ENCODE measurements around the gene DEF6. TPM values are rescaled to one million over a fixed set of nuclear protein-coding genes. Genes with fewer than 3 reads are reported as not detected.
"Not testable (repeated sequence)": the region's sequence is repeated elsewhere in the genome, so short reads cannot be mapped to it uniquely, and the experiment has no call there.

DEF6 gene
- total RNA-seq, 1 donor from 2014 or later: 5.9 TPM

DNA sequence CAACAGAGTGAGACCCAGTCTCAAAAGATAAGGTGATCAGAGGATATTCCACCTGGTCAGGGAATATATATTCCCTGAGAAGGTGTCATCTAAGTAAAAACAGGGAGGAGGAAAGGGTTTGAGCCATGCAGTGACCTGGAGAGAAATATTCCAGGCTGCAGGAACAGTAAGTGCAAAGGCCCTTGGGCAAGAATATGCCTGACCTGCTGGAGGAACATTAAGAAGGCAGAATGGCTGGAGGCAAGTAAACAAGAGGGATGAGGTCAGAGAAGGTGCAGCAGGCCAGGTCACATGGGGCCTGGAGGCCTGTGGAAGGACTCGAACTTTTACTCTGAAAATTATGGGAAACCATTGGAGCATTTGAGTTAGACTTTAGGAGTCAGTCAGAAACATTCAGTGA, 6.7 kb downstream of the DEF6 start:
- Mint-ChIP-seq H3K36me3 (ENCODE audit: insufficient read depth) (no peaks in the 10 kb centered on the region), H3K4me1 (ENCODE audit: low read depth) (peaks cover 4% of the 10 kb centered on the region), H3K9me3 (ENCODE audit: low read depth) (no peaks in the 10 kb centered on the region), H3K27me3 (peaks cover 4% of the 10 kb centered on the region), H3K4me3 (ENCODE audit: low read depth) (no peak overlapping the region), H3K27ac (no peak overlapping the region)
- TF ChIP-seq, protein P1, sequence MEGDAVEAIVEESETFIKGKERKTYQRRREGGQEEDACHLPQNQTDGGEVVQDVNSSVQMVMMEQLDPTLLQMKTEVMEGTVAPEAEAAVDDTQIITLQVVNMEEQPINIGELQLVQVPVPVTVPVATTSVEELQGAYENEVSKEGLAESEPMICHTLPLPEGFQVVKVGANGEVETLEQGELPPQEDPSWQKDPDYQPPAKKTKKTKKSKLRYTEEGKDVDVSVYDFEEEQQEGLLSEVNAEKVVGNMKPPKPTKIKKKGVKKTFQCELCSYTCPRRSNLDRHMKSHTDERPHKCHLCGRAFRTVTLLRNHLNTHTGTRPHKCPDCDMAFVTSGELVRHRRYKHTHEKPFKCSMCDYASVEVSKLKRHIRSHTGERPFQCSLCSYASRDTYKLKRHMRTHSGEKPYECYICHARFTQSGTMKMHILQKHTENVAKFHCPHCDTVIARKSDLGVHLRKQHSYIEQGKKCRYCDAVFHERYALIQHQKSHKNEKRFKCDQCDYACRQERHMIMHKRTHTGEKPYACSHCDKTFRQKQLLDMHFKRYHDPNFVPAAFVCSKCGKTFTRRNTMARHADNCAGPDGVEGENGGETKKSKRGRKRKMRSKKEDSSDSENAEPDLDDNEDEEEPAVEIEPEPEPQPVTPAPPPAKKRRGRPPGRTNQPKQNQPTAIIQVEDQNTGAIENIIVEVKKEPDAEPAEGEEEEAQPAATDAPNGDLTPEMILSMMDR (IDR thresholded peaks at IDR 0.05; ENCODE audit: unreplicated experiment): no peak
- DNase-seq (ENCODE audit: low spot score, unreplicated experiment): no peak

- Mint-ChIP-seq H3K27me3 (no peaks in the 10 kb centered on the region), H3K36me3 (ENCODE audit: insufficient read depth) (no peaks in the 10 kb centered on the region), H3K27ac (no peak overlapping the region), H3K9me3 (ENCODE audit: low read depth) (no peaks in the 10 kb centered on the region), H3K4me3 (ENCODE audit: low read depth) (no peak overlapping the region), H3K4me1 (ENCODE audit: low read depth) (peaks cover 4% of the 10 kb centered on the region)
- DNase-seq (ENCODE audit: low spot score, unreplicated experiment): no peak
- TF ChIP-seq, protein P1 (IDR thresholded peaks at IDR 0.05; ENCODE audit: unreplicated experiment): no peak
These were observed 7.5 kb downstream of the DEF6 start for GRCh38 chr6:35305117-35305516.

DNA sequence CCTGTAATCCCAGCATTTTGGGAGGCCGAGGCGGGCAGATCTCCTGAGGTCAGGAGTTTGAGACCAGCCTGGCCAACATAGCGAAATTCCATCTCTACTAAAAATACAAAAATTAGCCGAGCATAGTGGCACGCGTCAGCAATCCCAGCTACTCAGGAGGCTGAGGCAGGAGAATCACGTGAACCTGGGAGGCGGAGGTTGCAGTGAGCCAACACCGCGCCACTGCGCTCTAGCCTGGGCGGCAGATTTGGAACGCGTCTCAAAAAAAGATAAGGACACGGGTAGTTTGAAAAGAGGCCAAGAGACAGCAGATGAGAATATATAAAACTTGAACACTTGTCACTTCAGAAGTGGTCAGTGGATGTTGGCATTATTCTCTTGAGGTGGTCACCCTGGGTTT, 9.5 kb downstream of the DEF6 start:
- H3K4me3 Mint-ChIP-seq (ENCODE audit: low read depth); H3K9me3 Mint-ChIP-seq (ENCODE audit: low read depth); DNase-seq (ENCODE audit: low spot score, unreplicated experiment); H3K4me1 Mint-ChIP-seq (ENCODE audit: low read depth); H3K27me3 Mint-ChIP-seq; H3K27ac Mint-ChIP-seq; H3K36me3 Mint-ChIP-seq (ENCODE audit: insufficient read depth): not testable (repeated sequence)

- not testable (repeated sequence) for H3K4me3 Mint-ChIP-seq (ENCODE audit: low read depth); H3K27me3 Mint-ChIP-seq; H3K27ac Mint-ChIP-seq; DNase-seq (ENCODE audit: low spot score, unreplicated experiment); H3K9me3 Mint-ChIP-seq (ENCODE audit: low read depth); H3K36me3 Mint-ChIP-seq (ENCODE audit: insufficient read depth); H3K4me1 Mint-ChIP-seq (ENCODE audit: low read depth)
These were observed 10.9 kb downstream of the DEF6 start for GRCh38 chr6:35308543-35308942.

- TF ChIP-seq, protein P1 (IDR thresholded peaks at IDR 0.05; ENCODE audit: unreplicated experiment): no peak
- Mint-ChIP-seq H3K27ac (no peak overlapping the region), H3K36me3 (ENCODE audit: insufficient read depth) (no peaks in the 10 kb centered on the region), H3K27me3 (peaks cover 11% of the 10 kb centered on the region), H3K9me3 (ENCODE audit: low read depth) (no peaks in the 10 kb centered on the region), H3K4me3 (ENCODE audit: low read depth) (no peak overlapping the region), H3K4me1 (ENCODE audit: low read depth) (no peaks in the 10 kb centered on the region)
- DNase-seq (ENCODE audit: low spot score, unreplicated experiment): no peak
These were observed 12.1 kb downstream of the DEF6 start for GRCh38 chr6:35309611-35310264.

- Mint-ChIP-seq H3K4me1 (ENCODE audit: low read depth) (no peaks in the 10 kb centered on the region), H3K36me3 (ENCODE audit: insufficient read depth) (no peaks in the 10 kb centered on the region), H3K27ac (no peak overlapping the region), H3K27me3 (peaks cover 14% of the 10 kb centered on the region), H3K4me3 (ENCODE audit: low read depth) (no peak overlapping the region), H3K9me3 (ENCODE audit: low read depth) (no peaks in the 10 kb centered on the region)
- no peak for DNase-seq (ENCODE audit: low spot score, unreplicated experiment)
- TF ChIP-seq, protein P1 (IDR thresholded peaks at IDR 0.05; ENCODE audit: unreplicated experiment): no peak
These were observed 12.7 kb downstream of the DEF6 start for GRCh38 chr6:35310265-35310831.

Measured in progenitor cell of endocrine pancreas (in vitro differentiated cells).